ENCODE results near the gene ADCY1.

ADCY1 gene

GRCh38 chr7:45670717-45671116, 96.5 kb downstream of the ADCY1 start:
- no peak for DNase-seq (ENCODE audit: low read depth in 2 of 2)

- no peak for DNase-seq (ENCODE audit: low read depth in 2 of 2)
Measured at GRCh38 chr7:45677311-45677900, 103.2 kb downstream of the ADCY1 start.

- no peak for DNase-seq (ENCODE audit: low read depth in 2 of 2)
Measured at GRCh38 chr7:45679516-45679915, 105.3 kb downstream of the ADCY1 start.

GRCh38 chr7:45680776-45681175, 106.6 kb downstream of the ADCY1 start:
- no peak for DNase-seq (ENCODE audit: low read depth in 2 of 2)

GRCh38 chr7:45681596-45682357, 107.6 kb downstream of the ADCY1 start:
- DNase-seq (ENCODE audit: low read depth in 2 of 2) = no peak

GRCh38 chr7:45682358-45682735, 108.2 kb downstream of the ADCY1 start:
- DNase-seq (ENCODE audit: low read depth in 2 of 2) = no peak

GRCh38 chr7:45682836-45683555, 108.8 kb downstream of the ADCY1 start:
- no peak for DNase-seq (ENCODE audit: low read depth in 2 of 2)

- no peak for DNase-seq (ENCODE audit: low read depth in 2 of 2)
Measured at GRCh38 chr7:45683556-45684148, 109.5 kb downstream of the ADCY1 start.

- DNase-seq (ENCODE audit: low read depth in 2 of 2) = no peak
Measured at GRCh38 chr7:45684910-45685618, 110.9 kb downstream of the ADCY1 start.

- DNase-seq (ENCODE audit: low read depth in 2 of 2) = no peak
Measured at GRCh38 chr7:45685619-45686240, 111.6 kb downstream of the ADCY1 start.

GRCh38 chr7:45686441-45687184, 112.4 kb downstream of the ADCY1 start:
- DNase-seq (ENCODE audit: low read depth in 2 of 2) = no peak

- DNase-seq (ENCODE audit: low read depth in 2 of 2) = no peak
Measured at GRCh38 chr7:45687185-45687560, 113.0 kb downstream of the ADCY1 start.

GRCh38 chr7:45687721-45688120, 113.6 kb downstream of the ADCY1 start:
- DNase-seq (ENCODE audit: low read depth in 2 of 2) = no peak

GRCh38 chr7:45688382-45688781, 114.2 kb downstream of the ADCY1 start:
- no peak for DNase-seq (ENCODE audit: low read depth in 2 of 2)

GRCh38 chr7:45689011-45689796, 115.0 kb downstream of the ADCY1 start:
- no peak for DNase-seq (ENCODE audit: low read depth in 2 of 2)

- no peak for DNase-seq (ENCODE audit: low read depth in 2 of 2)
Measured at GRCh38 chr7:45689797-45690761, 115.9 kb downstream of the ADCY1 start.

GRCh38 chr7:45690762-45691150, 116.6 kb downstream of the ADCY1 start:
- DNase-seq (ENCODE audit: low read depth in 2 of 2) = no peak

- DNase-seq (ENCODE audit: low read depth in 2 of 2) = no peak
Measured at GRCh38 chr7:45691155-45691656, 117.0 kb downstream of the ADCY1 start.

GRCh38 chr7:45692031-45692430, 117.9 kb downstream of the ADCY1 start:
- DNase-seq (ENCODE audit: low read depth in 2 of 2) = no peak

Data from stimulated activated CD4-positive, alpha-beta T cell treated with anti-CD3 and anti-CD28 coated beads, Interleukin-15, amount 100 ng/mL, for 48 hours (primary cell).